Skeletal muscle tissue (tissue), 4 donors: ENCODE results near the gene IL23R. TPM values are rescaled to one million over a fixed set of nuclear protein-coding genes. Genes with fewer than 3 reads are reported as not detected.
"Not testable (repeated sequence)": the region's sequence is repeated elsewhere in the genome, so short reads cannot be mapped to it uniquely, and the experiment has no call there.

Source experiments
- H3K27ac ChIP-seq: one replicate; pipeline ENCODE4 v1.7.0; 2013; ENCODE audit warnings: mild to moderate bottlenecking, low read depth, low read length, inconsistent platforms
- H3K27me3 ChIP-seq, 3 donors: one replicate each; pipeline ENCODE4 v1.7.0; 2013; ENCODE audit warnings: low read length in 3 of 3; ENCODE audit not compliant: control insufficient read depth in 3 of 3, insufficient read depth in 3 of 3
- H3K36me3 ChIP-seq, 3 donors: one replicate each; pipeline ENCODE4 v1.7.0; 2013; ENCODE audit warnings: low read length in 3 of 3; ENCODE audit not compliant: control insufficient read depth in 3 of 3, insufficient read depth in 3 of 3
- H3K4me1 ChIP-seq, 3 donors: one replicate each; pipeline ENCODE4 v1.7.0; 2013; ENCODE audit warnings: low read length in 3 of 3, mild to moderate bottlenecking in 3 of 3; ENCODE audit not compliant: control insufficient read depth in 3 of 3, insufficient read depth in 3 of 3
- H3K4me3 ChIP-seq, 3 donors: one replicate each; pipeline ENCODE4 v1.7.0; 2013; ENCODE audit warnings: low read length in 3 of 3
- H3K9ac ChIP-seq, 3 donors: one replicate each; pipeline ENCODE4 v1.7.0; 2013; ENCODE audit warnings: low read length in 3 of 3, mild to moderate bottlenecking in 3 of 3, moderate library complexity in 2 of 3, low read depth in 1 of 3
- H3K9me3 ChIP-seq, 3 donors: one replicate each; pipeline ENCODE4 v1.7.0; 2013; ENCODE audit warnings: low read length in 3 of 3; ENCODE audit not compliant: control insufficient read depth in 3 of 3
- total RNA-seq: library from RNA; depleted of rRNA; stranded (reverse); fragments of >200 nt; gene quantifications from one replicate; pipeline ENCODE4 v1.2.3, GENCODE V29; 2014
- donor health status: Osteomylitis.

IL23R gene
- total RNA-seq, 1 donor from 2014 or later, result not detected

DNA sequence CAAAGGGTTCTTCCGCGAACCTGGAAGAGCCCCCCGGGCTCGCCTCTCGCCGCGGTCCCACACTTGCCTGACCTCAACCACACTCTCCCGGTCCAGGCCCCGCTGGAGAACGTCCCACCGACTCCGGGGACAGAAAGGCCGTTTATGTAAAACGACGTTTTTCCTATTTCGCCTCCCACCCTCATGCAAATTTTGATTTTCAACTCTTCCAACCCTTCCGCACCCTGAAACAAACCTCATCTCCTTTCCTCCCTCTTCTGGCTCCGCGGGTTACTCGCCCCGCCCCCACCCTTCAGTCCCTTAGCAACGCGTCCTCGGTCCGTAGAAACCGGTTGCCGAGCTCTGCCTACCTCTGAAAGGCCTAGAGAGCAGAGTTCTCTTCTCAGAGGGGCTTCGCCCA lies 31.6 kb upstream of the IL23R start, which contains the start of gene C1orf141:
Gene C1orf141 (minus strand): TSS at position 276 of the 400 bp plus-strand sequence. CDS start 7,730 bp downstream, outside the sequence.
- Histone ChIP-seq H3K27me3 (peaks cover 0 to 3% (median 0%) of the 10 kb centered on the region in 3 donors), H3K36me3 (no peaks in the 10 kb centered on the region), H3K27ac (no peak within 1 kb of the TSS), H3K4me3 (peak within 1 kb of the TSS; percentile 49 to 57 (median 56)), H3K4me1 (no peaks in the 10 kb centered on the region), H3K9me3 (no peaks in the 10 kb centered on the region), H3K9ac (peak within 1 kb of the TSS in 2 of 3 donors; percentile 11 to 28)

DNA sequence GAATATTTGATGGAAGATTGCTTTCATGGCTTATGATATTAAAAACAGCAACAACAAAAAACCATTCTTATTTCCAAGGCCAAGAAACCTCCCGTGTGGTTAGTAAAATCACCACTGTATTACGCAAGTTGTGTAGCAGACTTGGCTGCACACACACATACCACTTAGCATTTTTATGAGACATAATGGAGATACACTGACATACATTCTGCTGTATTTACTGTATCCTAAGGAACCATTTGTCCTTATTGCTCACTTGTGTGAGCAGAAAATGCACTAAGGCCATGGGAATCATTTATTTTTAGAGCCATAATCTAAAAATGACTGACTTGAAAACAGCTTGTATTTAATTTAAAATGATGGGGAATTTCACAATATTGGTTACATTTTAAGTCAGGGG lies 30.9 kb upstream of the IL23R start:
- Histone ChIP-seq H3K9me3 (no peaks in the 10 kb centered on the region), H3K36me3 (no peaks in the 10 kb centered on the region), H3K27ac (no peak overlapping the region), H3K4me1 (no peaks in the 10 kb centered on the region), H3K27me3 (peaks cover 0 to 3% (median 0%) of the 10 kb centered on the region in 3 donors), H3K4me3 (no peak overlapping the region), H3K9ac (no peak overlapping the region)

DNA sequence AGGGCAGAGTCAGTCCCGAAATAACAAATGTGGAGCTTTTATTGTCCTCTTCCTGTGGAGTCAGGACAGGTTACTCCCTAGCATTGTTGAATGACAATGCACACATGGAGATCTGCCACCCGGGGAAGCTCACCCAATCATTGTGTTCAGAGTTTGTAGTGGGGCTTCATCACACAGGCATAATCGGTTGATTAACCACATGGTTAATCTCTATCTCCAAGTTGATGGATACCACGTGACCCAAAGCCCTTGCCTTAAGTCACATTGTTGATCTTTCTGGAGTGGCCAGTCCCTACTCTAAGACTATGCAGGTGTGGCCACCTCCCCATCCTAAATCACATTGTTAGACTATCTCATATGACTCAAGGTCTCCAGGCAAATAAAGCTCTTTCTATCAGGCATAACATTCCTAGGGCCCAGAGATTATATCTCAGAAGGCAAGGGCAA lies 28.9 kb upstream of the IL23R start:
- H3K4me1 ChIP-seq, result no peaks in the 10 kb centered on the region
- H3K9ac ChIP-seq, result no peak overlapping the region
- no peak overlapping the region for H3K4me3 ChIP-seq
- no peak overlapping the region for H3K27ac ChIP-seq
- H3K27me3 ChIP-seq, result peaks cover 0 to 3% (median 0%) of the 10 kb centered on the region in 3 donors
- no peaks in the 10 kb centered on the region for H3K36me3 ChIP-seq
- no peaks in the 10 kb centered on the region for H3K9me3 ChIP-seq

DNA sequence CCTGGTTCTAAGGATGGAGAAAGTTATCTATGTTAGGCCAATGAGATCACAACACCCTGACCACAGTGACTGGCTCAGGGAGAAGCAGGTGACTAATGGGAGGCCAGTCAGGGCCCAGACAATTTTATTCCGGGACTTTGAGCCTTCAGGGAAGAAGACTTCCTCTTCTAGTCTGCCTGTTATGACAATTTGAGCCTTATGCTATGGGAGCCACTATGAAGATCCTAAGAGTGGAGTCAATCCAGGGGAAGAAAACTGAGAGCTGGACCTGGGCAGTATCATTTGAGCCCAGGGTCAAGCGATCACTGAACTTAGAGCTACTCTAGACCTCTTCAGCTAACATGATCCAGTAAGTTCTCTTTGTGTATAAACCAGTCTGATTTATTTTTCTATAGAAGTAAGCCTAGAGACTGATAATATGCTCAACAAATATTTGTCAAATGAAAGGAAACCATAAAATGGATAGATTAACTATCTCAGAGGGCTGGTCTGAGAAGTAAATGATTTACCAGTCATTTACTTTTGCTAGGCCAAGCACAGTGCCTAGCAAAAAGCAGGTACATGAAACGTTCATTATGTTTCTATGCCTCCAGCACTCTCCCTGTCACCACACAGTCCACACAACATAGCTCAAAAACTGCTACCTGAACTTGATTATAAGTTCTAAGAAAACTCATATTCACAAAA lies 27.3 kb upstream of the IL23R start:
- peaks cover 0 to 3% (median 0%) of the 10 kb centered on the region in 3 donors for H3K27me3 ChIP-seq
- no peak overlapping the region for H3K4me3 ChIP-seq
- H3K27ac ChIP-seq, result no peak overlapping the region
- no peak overlapping the region for H3K9ac ChIP-seq
- no peaks in the 10 kb centered on the region for H3K4me1 ChIP-seq
- no peaks in the 10 kb centered on the region for H3K36me3 ChIP-seq
- no peaks in the 10 kb centered on the region for H3K9me3 ChIP-seq

DNA sequence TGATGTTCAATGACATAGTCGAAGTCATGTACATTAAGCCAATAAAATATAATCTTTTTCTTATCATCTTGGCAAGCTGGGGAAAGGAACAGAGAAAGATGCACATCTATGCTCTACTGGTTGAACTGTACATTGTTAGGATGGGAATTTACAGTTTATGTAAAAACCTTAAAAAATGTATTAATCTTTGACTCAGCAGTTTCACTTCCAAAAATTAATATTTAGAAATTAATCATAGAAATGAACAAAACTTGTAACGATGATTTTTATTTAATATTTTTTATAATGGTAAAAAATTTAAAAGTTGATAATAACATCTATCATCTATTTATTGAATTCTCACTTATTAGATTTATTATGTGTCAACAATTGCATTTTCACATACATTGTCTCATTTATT lies 25.8 kb upstream of the IL23R start:
- Histone ChIP-seq H3K4me3 (no peak overlapping the region), H3K36me3 (no peaks in the 10 kb centered on the region), H3K9ac (no peak overlapping the region), H3K9me3 (no peaks in the 10 kb centered on the region), H3K27me3 (no peaks in the 10 kb centered on the region), H3K27ac (no peak overlapping the region), H3K4me1 (no peaks in the 10 kb centered on the region)

DNA sequence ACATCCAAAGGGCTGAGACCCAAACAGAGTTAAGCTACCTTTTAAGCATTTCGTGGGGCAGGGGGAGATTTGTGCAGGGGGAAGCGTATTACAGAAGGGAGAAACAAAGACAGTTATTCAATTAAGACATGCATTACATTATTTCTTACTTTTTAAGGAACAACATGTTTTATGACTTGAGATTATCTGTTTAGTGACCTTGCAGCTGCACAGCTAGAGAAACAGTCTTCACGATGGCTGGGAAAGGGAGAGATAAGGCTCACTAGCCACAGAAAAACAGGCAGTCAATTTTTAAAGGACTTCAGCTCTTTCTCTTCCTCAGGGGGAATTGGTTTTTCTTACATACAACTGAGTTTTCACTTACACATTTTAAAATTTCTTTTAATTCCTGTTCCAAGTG lies 24.4 kb upstream of the IL23R start:
- not testable (repeated sequence) for H3K4me1 ChIP-seq, H3K27ac ChIP-seq, H3K27me3 ChIP-seq, H3K9me3 ChIP-seq, H3K36me3 ChIP-seq, H3K9ac ChIP-seq, H3K4me3 ChIP-seq

DNA sequence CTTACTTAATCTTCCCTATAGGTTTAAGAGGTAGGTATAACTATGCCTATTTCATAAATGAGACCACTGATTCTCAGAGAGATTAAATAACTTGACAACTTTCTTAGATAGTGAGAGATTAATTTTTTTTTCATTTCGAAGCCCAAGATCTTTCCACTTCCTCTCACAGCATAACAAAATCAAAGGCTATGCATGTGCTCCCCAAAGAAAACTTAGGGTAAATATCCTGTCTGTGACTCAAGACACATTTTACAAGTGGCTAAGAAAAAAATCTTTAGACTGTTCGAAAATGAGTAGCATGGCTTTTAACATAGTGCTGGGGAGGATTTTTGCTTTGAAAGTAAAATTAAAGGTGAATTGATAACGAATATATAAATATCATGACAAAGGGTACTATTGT lies 23.3 kb upstream of the IL23R start:
- no peaks in the 10 kb centered on the region for H3K27me3 ChIP-seq
- H3K9me3 ChIP-seq, result no peaks in the 10 kb centered on the region
- H3K27ac ChIP-seq, result no peak overlapping the region
- no peaks in the 10 kb centered on the region for H3K4me1 ChIP-seq
- no peak overlapping the region for H3K9ac ChIP-seq
- H3K36me3 ChIP-seq, result no peaks in the 10 kb centered on the region
- no peak overlapping the region for H3K4me3 ChIP-seq

DNA sequence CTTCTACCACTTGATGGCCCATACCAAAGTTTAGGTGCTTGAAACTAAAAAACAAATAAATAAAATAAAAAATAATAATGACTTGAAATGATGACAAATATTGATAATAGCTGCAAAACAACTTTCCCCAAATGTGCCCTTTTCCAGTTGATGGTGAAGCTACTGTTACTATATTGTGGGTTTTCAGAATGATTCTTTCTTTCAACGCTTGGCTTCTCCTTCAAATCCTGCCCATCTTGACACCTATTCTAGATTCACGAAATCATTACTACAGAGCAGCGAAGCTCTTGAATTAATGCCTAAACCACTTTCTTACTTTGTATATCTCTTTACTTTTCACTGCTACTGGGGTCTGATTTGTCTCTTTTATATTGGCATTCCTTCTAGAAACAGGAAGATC lies 22.3 kb upstream of the IL23R start:
- H3K36me3 ChIP-seq, result no peaks in the 10 kb centered on the region
- H3K4me3 ChIP-seq, result no peak overlapping the region
- no peak overlapping the region for H3K27ac ChIP-seq
- no peak overlapping the region for H3K9ac ChIP-seq
- H3K27me3 ChIP-seq, result no peaks in the 10 kb centered on the region
- peaks cover 4 to 5% (median 4%) of the 10 kb centered on the region in 3 donors for H3K4me1 ChIP-seq
- no peaks in the 10 kb centered on the region for H3K9me3 ChIP-seq

DNA sequence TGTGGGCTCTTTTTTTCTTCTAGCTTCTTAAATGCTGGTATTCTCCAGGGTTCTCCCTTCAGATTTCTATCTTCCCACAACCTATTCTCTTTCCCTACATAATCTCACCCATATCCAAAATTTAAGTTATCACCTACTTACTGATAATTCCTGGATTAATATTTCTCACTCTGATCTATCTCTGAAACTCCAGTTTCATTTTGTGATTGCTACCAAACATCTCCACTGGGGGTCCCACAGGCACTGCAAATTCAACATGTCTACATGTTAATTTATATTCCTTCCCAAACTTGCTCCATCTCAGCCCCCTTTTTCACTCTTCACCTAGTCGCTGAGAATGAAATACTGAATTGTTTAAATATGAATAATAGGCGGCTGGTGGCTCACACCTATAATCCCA lies 21.6 kb upstream of the IL23R start:
- Histone ChIP-seq H3K9ac (no peak overlapping the region), H3K4me1 (peaks cover 5 to 7% (median 5%) of the 10 kb centered on the region in 3 donors), H3K36me3 (no peaks in the 10 kb centered on the region), H3K4me3 (no peak overlapping the region), H3K27me3 (no peaks in the 10 kb centered on the region), H3K9me3 (no peaks in the 10 kb centered on the region), H3K27ac (no peak overlapping the region)

DNA sequence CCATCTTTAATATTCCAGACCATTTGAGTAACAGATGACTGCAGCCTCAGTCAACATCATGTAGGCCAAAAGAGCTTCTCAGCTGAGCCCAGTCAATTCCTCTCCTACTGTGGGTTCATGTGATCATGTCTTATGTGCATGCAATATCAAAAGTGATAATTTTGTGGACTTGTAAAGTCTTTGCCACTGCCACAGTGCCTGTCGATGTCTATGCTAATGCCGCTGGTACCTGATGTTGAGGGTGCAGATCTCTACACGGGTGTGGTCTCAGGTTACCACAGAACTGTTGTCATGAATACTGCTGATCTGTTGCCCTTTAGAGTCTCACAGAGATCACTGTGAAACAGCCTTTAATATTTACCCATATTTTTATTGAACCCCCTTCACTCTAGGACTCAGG lies 20.2 kb upstream of the IL23R start:
- no peaks in the 10 kb centered on the region for H3K27me3 ChIP-seq
- peaks cover 5 to 7% (median 5%) of the 10 kb centered on the region in 3 donors for H3K4me1 ChIP-seq
- H3K9ac ChIP-seq, result no peak overlapping the region
- no peak overlapping the region for H3K4me3 ChIP-seq
- no peak overlapping the region for H3K27ac ChIP-seq
- H3K9me3 ChIP-seq, result no peaks in the 10 kb centered on the region
- no peaks in the 10 kb centered on the region for H3K36me3 ChIP-seq
